ENCODE data around the gene SELE. TPM values are rescaled to one million over a fixed set of nuclear protein-coding genes. Genes with fewer than 3 reads are reported as not detected.

The SELE gene, protein sequence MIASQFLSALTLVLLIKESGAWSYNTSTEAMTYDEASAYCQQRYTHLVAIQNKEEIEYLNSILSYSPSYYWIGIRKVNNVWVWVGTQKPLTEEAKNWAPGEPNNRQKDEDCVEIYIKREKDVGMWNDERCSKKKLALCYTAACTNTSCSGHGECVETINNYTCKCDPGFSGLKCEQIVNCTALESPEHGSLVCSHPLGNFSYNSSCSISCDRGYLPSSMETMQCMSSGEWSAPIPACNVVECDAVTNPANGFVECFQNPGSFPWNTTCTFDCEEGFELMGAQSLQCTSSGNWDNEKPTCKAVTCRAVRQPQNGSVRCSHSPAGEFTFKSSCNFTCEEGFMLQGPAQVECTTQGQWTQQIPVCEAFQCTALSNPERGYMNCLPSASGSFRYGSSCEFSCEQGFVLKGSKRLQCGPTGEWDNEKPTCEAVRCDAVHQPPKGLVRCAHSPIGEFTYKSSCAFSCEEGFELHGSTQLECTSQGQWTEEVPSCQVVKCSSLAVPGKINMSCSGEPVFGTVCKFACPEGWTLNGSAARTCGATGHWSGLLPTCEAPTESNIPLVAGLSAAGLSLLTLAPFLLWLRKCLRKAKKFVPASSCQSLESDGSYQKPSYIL
- total RNA-seq, result 5.7 and 24.3 TPM in 2 replicates

DNA sequence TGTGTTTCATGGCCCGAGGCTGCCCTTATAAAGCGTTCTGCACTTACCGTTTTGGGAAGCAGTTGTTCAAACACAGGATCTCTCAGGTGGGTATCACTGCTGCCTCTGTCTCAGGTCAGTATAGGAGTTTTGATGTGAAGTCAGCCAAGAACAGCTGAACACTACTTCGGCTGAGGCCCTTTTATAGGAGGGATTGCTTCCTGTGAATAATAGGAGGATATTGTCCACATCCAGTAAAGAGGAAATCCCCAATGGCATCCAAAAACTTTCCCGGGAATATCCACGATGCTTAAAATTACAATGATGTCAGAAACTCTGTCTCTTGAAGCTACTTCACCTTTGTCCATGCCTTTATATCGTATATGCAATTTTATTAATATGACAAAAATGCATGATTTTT is at the start of gene SELE:
Gene SELE (minus strand): TSS at position 156 of the 400 bp plus-strand sequence. CDS start 467 bp downstream, outside the sequence.
- peak; percentile 74 for DNase-seq

DNA sequence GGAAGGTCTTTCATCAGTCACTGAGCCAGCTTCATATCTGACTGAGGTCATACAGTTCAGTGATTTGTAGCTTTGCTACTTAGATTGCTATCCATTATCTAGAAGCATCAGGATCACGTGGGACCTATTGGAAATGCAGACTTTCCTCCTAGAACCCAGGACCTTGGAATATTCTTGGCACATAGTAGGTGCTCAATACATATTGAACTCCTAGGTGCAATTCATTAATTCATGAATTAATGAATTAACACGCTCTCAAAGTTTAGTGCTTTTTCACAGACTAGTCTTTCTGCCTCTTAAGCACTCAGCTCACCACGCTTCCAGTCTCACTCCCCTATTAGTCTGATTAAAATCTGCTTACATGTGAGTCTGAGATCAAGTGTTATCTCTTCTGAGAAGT is 48.7 kb upstream of the SELE start:
- DNase-seq, result no peak

DNA sequence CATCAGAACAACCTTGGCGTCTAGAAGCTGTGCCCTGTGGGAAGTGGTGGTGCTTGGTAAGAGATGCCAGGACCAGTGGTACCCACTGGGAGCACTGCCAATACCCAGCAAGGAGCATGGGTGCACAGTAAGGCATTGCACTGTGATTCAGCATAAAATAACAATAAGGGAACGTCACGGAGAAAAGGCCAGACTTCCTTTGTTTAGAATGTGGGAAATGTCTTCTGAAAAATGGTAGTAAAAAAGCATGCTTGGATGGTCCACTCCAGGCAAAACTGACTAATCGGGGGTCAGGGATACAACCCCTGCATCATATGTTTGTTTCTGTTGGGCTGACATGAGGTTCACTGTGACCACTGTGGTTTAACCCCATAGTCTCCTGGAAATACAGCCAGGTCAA is 46.1 kb upstream of the SELE start:
- peak; percentile 86 for DNase-seq

GRCh38 chr1:169779150-169779549 is 45.3 kb upstream of the SELE start:
- DNase-seq, result peak; percentile 49

- DNase-seq, result no peak
These were observed 42.6 kb upstream of the SELE start for GRCh38 chr1:169776440-169776839.

GRCh38 chr1:169768161-169768560 is 34.3 kb upstream of the SELE start:
- no peak for DNase-seq

GRCh38 chr1:169765580-169766331 is 31.9 kb upstream of the SELE start:
- DNase-seq, result no peak

DNA sequence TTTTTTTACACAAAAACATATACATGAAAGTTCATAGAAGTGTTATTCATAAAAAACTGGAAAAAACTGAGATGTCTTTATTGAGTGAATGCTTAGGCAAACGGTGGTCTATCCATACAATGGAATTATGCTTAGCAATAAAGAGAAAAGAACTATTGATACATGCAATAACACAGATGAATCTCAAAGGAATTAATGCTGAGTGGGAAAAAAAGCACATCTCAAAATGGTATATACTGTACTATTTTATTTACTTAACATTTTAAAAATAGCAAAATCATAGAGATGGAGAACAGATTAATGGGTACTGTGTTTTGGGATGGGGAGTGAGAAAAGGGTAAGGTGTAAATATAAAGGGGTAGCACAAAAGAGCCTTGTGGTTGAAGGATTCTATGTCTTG is 31.0 kb upstream of the SELE start:
- no peak for DNase-seq

- DNase-seq, result no peak
These were observed 28.8 kb upstream of the SELE start for GRCh38 chr1:169762699-169763098.

- no peak for DNase-seq
These were observed 25.2 kb upstream of the SELE start for GRCh38 chr1:169759038-169759437.

DNA sequence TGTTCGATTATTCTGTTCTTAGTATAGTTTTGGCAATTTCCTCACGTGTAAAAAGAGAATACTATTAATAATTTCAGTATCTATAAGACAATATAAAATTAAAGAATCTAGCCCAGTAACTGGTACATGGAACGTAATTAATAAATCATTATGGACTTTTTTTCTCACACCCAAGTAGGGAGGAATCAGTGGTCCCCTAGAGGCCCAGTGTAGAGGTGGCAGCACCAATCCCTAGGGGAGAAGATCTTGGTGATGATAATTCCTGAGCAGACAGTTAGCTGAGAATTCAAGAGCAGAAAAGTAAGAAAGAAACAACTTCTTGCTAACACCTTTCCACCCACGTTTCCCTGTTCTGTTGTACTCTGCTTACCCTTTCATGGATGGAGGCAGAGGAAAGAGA is 19.7 kb upstream of the SELE start:
- DNase-seq, result no peak

GRCh38 chr1:169750041-169750440 is 16.2 kb upstream of the SELE start:
- DNase-seq, result no peak

- DNase-seq, result no peak
These were observed 12.7 kb upstream of the SELE start for GRCh38 chr1:169746550-169746949.

GRCh38 chr1:169745015-169745861 is 11.4 kb upstream of the SELE start:
- DNase-seq, result peak; percentile 86

DNA sequence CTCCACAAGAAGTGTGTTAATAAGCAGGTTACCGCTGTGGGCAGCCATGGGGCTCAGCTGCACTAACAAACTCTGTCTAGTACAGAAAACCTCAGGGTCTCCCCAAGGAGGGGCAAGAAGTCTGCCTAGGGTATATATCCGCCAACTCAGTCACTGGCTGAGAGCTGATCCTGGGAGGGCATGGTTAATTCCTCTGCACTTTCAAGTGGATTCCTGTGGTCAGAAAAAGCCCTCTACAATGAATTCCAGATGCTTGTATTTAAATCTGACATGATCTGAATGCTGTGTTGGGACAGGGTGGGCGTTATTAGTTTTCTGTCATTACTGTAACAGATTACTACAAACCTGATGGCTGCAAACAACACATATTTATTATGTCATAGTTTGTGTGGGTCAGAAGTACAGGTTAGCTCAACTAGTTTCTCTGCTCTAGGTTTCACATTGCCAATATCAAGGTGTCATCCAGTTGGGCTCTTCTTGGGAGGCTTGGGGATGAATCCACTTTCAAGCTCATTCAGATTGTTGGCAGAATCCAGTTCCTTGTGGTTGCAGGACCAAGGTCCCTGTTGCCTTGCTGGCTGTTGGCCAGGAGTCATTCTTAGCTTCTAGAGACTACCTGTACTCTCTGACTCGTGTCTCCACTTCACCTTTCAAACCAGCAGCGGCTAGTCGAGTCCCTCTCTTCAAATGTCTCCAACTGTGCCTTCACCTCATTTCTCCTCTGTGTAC is 8.0 kb upstream of the SELE start:
- DNase-seq, result no peak

DNA sequence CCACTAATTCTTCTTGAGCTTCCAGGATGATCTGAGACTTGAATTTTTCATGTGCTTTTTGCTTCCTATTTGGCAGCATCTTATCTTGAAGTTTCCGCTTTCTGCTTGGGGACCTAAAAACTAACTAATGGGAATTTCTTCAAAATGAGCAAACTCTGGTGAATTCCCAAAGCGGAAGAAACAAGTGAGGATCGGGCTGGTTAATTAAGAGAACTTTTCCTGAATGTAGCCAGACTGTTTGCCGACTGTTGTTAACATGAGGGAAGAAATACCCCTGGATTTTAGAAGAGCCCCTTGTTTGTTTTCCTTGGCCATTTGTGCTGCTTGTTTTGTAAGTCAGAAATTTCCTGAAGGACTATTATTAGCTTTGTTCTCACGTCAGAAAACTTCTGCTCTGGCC is 6.1 kb upstream of the SELE start:
- peak; percentile 91 for DNase-seq

DNA sequence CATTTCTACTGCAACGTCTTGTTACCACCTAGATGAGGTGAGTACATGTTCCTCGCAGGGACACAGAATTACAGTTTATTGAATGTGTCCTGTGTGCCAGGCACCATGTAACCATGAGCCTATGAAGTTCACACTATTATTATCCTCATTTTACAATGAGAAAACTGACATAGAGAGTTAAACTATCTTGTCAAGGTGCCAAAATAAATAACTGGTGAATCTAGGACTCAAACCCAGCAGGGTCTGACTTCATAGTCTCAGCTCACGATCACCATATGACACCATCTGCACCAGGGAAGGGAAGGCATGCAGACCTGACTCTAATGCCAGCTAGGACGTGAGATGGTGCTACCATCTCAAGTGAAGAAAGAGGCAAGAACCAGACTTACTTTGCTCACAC is 2.4 kb downstream of the SELE start:
- peak; percentile 33 for DNase-seq

DNA sequence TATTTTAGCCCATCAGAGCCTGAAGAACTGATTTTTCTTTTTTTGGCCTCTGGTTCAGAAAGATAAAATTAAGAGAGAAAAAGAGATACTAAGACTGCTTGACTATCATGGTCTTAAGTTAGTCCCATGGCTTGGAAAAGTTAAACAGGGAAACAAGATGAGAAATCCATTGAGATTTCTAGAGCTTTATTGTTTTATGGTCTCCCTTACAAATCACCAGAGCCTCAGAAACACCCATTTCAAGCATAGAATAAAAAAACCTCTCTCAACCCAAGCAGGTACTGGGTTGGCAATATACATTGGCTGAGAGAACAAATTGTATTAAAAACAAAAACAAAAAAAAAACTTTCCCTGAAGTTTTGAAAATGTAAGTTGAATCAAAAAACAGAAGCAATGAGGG is 3.9 kb downstream of the SELE start:
- no peak for DNase-seq

DNA sequence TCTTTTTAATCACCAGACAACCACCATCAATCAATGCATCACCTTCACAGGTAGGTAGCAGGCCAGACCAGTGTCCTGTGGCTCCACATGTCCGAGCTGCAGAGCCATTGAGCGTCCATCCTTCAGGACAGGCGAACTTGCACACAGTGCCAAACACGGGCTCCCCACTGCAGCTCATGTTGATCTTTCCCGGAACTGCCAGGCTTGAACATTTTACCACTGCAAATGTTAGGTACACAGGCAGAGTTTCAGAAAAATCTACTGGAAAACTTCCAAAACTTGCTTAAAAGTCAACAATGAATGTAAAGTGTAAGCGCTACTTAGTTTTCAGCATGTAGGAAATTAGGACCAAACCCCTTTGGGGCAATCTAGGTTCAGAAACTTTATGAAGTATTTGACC is 6.6 kb downstream of the SELE start:
- no peak for DNase-seq

- DNase-seq, result no peak
These were observed 7.0 kb downstream of the SELE start for GRCh38 chr1:169726851-169727250.

DNA sequence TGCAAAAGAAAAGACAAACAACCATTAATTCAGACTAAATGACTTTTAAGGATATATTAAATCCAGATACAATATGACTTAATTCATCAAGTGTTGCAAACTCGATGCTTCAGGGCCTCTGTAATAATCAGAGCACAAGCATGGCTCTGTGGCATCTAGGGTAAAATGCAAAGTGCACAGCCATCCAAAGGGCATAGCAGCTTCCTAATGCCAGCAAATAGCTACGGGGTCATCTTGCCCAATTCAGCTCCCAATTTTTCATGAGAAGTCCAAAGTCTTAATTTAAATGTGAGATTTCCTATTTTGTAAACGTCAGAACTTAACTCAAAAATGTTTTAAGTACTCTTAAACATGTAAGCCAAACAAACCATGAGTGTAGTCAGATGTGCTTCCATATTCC is 7.9 kb downstream of the SELE start:
- DNase-seq, result no peak

- no peak for DNase-seq
These were observed 9.7 kb downstream of the SELE start for GRCh38 chr1:169724168-169724567.

All from dermis blood vessel endothelial cell (primary cell).